NCI-H2196 treated with DMSO at 0.1 percent for 48 hours (cell line): ENCODE measurements around the gene ASTN2.
"Not testable (repeated sequence)": the region's sequence is repeated elsewhere in the genome, so short reads cannot be mapped to it uniquely, and the experiment has no call there.

Experiments used
- DNase-seq: peaks from one replicate; lab custom pipeline; 2025; ENCODE audit not compliant: unreplicated experiment; lab: John Stamatoyannopoulos, UW

The ASTN2 gene

DNA sequence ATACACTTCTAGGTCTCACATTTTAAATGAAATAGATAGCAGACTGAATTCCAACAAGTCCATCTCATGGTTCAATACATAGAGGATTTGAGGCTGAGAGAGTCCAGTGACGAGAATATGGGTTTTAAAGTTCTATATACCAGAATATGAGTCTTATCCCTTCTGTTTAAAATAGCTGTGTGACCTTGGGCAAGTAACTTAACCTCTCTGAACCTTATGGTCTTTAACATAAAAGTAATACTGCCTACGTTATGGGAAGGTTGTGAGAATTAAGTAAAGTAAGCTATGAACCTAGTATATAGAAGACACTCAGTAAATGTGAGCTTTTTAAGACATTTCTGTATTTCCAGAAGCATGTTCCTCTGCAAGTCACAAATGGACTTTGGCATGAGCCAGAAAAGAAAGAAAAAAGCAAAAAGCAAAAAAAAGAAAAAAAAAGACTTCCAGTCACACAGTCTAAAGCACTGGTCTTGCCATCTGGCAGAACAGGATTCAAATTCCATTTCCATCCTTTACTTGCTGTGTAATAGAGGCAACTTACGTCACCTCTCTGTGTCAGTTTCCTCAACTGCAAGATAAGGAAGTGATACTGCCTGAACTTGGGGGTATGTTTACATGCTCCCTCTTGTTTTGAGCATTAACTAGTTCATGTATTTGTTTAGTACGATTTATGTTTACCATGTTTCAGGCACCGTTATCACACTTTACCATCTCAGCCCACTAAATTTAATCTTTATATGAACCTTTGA lies 479.5 kb downstream of the ASTN2 start:
- DNase-seq, result no peak

GRCh38 chr9:116934131-116934530 lies 480.7 kb downstream of the ASTN2 start:
- DNase-seq, result no peak

- DNase-seq, result no peak
These were observed 481.6 kb downstream of the ASTN2 start for GRCh38 chr9:116933251-116933650.

GRCh38 chr9:116929621-116930020 lies 485.2 kb downstream of the ASTN2 start:
- no peak for DNase-seq

GRCh38 chr9:116928884-116929283 lies 486.0 kb downstream of the ASTN2 start:
- DNase-seq, result no peak

GRCh38 chr9:116928289-116928688 lies 486.6 kb downstream of the ASTN2 start:
- no peak for DNase-seq

- no peak for DNase-seq
These were observed 487.1 kb downstream of the ASTN2 start for GRCh38 chr9:116927726-116928125.

DNA sequence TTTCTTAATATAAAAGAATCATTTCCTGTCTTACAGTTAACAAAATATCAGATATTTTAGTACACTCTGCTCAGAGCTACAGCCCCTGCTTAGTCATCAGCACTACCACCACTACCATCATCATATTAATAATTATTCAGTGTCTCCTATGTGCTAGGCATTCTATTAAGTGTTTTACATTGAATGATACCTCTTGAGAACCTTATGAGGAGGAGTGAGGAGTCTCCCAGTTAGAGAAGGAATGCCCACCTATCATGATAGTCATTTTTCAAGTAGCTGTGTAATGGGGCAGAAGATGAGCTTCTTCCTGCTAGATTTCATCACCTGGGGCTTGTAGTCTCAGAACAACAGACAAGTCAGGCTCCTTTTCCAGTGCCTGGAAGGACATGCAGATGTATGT lies 489.7 kb downstream of the ASTN2 start:
- DNase-seq, result no peak

GRCh38 chr9:116924462-116925110 lies 490.3 kb downstream of the ASTN2 start:
- DNase-seq, result no peak

- DNase-seq, result not testable (repeated sequence)
These were observed 496.9 kb downstream of the ASTN2 start for GRCh38 chr9:116917895-116918508.

DNA sequence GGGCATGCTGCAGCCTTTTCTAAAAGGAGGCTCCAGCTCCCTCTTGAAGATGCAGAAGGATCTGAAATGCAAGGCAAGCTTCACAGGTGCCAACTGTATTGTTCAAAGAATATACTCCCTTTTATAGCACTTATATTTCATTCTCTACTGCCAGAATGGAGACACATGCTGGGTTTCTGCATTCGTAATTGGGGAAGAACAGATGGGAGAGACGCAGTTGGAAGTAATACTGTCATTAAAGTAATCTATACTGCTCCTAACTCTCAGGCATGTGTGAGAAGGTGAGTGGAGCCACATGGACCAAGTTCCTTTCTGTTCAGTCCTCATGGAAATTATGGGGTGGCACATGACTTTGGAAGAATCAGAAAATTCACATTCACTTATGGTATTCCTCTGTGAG lies 501.3 kb downstream of the ASTN2 start:
- DNase-seq, result no peak

GRCh38 chr9:116910201-116910600 lies 504.7 kb downstream of the ASTN2 start:
- no peak for DNase-seq

DNA sequence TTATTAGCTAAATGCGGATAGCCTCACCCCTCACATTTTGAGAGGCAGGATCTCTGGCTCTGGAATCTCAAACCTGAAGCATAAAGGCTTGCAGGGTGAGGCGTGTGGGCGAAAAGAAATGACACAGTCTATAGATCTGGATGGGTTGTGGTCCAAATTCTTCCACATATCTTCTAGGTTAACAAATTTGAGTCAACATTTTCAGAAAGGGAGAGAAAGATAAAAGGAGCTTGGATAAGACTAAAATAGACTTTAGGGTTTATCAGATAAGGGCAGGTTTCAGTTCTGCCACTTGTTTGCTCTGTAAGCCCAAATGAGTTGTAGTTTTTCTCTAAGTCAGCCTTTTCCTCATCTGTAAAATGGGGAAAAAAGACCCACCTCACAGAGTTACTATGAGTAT lies 506.9 kb downstream of the ASTN2 start:
- no peak for DNase-seq

- DNase-seq, result no peak
These were observed 509.7 kb downstream of the ASTN2 start for GRCh38 chr9:116905171-116905588.

GRCh38 chr9:116904165-116904564 lies 510.7 kb downstream of the ASTN2 start:
- no peak for DNase-seq

- DNase-seq, result no peak
These were observed 513.6 kb downstream of the ASTN2 start for GRCh38 chr9:116901260-116901659.

DNA sequence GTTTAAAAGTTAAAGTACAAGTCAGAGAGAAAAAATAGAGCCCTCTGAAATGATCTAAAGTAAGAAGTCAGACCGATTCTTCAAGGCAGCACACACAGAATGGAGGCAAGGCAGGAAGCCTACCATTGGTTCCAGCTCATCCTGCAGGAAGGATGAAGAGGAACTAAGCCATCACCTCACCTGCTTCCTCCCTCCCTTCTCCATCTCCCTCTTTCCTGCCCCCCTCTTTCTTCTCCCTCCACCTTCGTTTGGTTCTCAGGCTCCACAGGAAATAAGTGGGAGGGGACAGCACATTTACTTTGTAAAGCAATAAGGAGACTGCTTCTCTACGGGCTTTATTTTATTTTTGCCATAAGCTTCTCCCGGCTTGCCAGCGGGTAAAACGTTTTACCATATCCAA lies 514.3 kb downstream of the ASTN2 start:
- no peak for DNase-seq

DNA sequence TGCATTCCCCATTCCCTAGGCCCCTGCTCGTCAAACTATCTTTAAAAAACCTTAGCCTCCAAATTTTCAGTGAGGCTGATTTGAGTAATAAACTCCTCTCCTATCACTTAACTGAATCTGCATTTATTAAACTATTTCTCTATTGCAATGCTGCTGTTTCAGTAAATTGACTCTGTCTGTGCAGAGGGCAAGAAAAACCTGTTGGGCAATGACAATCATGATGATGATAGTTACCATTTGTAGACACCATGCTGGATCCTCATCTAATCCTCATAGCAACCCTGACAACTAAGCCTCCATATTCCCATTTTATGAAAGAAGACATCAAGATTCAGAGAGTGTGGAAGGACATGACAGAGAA lies 514.9 kb downstream of the ASTN2 start:
- DNase-seq, result no peak

DNA sequence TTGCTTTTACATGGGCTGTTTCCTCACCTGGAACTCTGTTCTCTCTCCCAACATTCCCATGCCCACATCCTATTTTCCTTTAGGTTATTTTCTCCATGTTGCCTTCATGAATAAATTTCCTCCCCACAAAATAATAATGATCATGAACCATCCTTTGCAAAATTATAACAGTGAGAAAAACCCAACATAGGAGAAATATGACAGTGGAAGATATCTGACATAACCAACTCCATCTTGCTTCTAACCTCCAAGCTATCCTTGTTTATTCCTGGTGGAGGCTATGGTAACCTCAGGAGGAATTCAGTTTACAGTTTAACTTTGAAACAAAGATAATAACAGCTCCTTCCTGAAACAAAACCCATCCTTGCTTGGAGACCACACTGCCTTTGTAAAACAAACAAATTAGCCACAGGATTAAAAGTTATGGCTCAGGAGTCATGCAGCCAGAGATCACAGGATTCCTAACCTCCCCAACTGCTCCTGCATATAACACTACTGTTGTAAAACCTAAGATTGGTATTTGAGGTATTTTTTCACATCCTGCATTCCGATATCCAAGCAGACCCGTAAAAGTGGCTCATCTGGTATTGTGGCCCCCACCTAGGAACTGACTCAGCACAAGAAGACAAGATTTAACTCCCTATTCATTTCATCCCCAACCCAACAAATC lies 515.4 kb downstream of the ASTN2 start:
- no peak for DNase-seq

DNA sequence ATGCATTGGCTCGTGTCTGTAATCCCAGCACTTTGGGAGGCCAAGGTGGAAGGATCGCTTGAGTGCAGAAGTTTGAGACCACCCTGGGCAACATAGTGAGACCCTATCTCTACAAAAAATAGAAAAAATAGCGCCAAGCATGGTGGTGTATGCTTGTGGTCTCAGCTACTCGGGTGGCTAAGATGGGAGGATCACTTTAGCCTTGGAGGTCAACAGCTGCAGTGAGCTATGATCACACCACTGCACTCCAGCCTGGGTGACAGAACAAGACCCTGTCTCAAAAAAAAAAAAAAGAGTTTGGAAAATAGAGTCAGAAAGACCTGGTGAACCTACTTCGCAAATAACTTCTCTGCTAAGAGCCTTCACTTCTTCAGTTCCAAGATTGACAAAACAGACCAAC lies 516.7 kb downstream of the ASTN2 start:
- not testable (repeated sequence) for DNase-seq

DNA sequence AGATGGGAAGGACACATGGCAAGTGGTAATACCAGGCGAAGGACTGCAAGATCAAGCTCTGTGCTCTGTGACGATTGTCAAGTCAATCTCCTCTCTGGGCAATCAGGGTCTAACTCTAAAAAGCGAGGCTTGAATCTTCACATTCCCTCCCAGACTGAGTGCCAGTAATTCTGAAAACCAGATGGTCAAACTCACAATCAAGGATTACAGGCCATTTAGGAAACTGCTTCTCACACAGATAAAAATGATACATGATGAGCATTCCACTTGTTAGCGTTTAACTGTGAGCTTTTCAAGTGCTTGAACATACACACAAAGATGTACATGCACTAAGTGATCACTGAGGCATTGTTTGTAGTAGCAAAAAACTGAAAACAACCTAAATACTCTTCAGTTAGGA lies 517.7 kb downstream of the ASTN2 start:
- DNase-seq, result no peak

DNA sequence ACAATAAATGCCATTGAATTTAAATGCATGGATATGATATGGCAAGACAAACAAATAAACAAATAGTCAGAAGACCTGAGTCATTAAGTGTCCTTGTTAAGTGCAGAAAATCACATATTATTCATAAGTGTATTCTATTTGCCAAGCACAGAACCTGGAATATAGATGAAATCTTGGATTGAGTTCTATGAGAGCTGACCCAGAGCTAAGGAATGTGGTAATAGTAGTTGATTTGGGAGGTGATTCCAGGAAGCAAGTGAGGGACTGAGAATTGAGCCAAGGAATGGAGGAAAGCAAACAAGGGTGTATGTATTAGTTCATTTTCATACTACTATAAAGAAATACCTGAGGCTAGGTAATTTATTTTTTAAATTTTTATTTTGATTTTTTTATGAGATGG lies 518.9 kb downstream of the ASTN2 start:
- DNase-seq, result no peak
